AG10803 (cell line): ENCODE results near the gene ADRA2C.

Experiments used
- DNase-seq: peaks from one replicate; pipeline ENCODE4 v3.0.0; 2010; ENCODE audit warnings: low read depth
- H3K4me3 ChIP-seq: 2 replicates; pipeline ENCODE4 v1.5.1; 2011; ENCODE audit warnings: mild to moderate bottlenecking, low read length, control low read depth
- TF ChIP-seq, protein P1 (sequence below): conservative IDR thresholded peaks from 2 replicates; pipeline ENCODE4 v1.5.1; 2011; ENCODE audit warnings: mild to moderate bottlenecking, low read length, control low read depth, inconsistent platforms

The ADRA2C gene

DNA sequence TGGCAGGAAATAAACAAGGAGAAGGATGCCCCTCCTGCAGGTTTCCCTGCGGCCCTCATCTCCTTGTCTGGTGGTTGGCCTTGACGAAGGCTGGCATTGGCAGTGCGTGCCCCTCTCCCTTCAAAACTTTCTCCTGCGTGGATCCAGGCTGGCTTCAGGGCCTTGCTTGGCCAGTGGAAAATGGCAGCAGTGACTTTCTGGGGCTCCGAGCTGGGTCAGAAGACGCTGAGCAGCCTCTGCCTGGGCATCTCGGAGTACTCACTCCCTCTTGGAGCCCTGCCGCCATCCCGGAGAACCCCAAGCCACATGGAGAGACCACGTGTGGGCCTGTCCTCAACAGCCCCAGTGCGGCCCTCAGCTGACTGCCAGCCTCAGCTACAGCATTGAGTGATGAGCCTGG lies 39.5 kb downstream of the ADRA2C start:
- TF ChIP-seq, protein P1, sequence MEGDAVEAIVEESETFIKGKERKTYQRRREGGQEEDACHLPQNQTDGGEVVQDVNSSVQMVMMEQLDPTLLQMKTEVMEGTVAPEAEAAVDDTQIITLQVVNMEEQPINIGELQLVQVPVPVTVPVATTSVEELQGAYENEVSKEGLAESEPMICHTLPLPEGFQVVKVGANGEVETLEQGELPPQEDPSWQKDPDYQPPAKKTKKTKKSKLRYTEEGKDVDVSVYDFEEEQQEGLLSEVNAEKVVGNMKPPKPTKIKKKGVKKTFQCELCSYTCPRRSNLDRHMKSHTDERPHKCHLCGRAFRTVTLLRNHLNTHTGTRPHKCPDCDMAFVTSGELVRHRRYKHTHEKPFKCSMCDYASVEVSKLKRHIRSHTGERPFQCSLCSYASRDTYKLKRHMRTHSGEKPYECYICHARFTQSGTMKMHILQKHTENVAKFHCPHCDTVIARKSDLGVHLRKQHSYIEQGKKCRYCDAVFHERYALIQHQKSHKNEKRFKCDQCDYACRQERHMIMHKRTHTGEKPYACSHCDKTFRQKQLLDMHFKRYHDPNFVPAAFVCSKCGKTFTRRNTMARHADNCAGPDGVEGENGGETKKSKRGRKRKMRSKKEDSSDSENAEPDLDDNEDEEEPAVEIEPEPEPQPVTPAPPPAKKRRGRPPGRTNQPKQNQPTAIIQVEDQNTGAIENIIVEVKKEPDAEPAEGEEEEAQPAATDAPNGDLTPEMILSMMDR: no peak
- no peak for DNase-seq
- H3K4me3 ChIP-seq: no peak overlapping the region

- H3K4me3 ChIP-seq: no peak overlapping the region
- TF ChIP-seq, protein P1: no peak
- DNase-seq: no peak
These were observed 41.1 kb downstream of the ADRA2C start for GRCh38 chr4:3807311-3807710.

DNA sequence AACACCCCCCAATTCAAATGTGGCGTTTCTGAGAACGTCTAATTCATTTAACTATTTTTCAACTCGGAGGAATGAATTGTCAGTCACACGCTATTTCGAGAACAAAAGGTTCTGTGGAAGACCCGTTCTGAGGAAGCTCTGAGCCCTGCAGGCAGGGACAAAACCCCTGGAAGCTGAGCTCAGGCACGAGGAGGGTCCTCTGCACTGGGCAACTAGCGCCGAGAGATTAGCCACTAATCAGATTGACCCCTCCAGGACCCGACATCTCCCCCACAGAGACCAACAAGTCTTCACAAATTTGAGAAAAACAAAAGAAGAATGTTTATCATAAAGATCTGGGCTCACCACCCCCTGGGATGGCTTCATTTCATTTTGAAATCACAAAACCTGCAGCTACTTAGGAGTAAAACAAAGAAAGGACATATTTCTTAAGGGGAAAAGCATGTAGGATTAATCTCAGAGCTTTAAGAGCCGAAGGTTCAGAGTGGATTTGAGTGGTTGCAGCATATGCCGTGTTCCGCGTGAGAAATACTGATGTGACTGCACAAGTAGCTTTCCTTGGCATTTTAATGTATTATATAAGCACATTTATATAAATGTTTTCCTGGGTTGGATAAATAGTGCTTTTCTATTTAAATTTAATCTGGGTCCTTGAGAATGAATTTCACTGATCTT lies 41.8 kb downstream of the ADRA2C start:
- H3K4me3 ChIP-seq: no peak overlapping the region
- TF ChIP-seq, protein P1: no peak
- no peak for DNase-seq

GRCh38 chr4:3808597-3808996 lies 42.4 kb downstream of the ADRA2C start:
- TF ChIP-seq, protein P1: no peak
- H3K4me3 ChIP-seq: no peak overlapping the region
- DNase-seq: no peak

DNA sequence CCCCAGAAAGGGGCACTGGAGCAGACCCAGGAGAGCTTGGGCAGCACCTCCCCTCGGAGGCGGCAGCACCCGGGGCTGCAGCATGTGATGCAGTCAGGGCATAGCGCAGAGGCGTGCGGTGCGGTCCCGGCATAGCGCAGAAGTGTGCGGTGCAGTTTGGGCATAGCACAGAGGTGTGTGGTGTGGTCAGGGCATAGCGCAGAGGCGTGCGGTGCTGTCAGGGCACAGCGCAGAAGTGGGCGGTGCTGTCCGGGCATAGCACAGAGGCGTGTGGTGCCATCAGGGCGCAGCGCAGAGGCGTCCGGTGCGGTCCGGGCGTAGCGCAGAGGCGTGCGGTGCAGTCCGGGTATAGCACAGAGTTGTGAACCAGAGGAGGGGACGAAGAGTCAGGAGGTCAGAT lies 42.8 kb downstream of the ADRA2C start:
- DNase-seq: no peak
- H3K4me3 ChIP-seq: no peak overlapping the region
- TF ChIP-seq, protein P1: no peak

DNA sequence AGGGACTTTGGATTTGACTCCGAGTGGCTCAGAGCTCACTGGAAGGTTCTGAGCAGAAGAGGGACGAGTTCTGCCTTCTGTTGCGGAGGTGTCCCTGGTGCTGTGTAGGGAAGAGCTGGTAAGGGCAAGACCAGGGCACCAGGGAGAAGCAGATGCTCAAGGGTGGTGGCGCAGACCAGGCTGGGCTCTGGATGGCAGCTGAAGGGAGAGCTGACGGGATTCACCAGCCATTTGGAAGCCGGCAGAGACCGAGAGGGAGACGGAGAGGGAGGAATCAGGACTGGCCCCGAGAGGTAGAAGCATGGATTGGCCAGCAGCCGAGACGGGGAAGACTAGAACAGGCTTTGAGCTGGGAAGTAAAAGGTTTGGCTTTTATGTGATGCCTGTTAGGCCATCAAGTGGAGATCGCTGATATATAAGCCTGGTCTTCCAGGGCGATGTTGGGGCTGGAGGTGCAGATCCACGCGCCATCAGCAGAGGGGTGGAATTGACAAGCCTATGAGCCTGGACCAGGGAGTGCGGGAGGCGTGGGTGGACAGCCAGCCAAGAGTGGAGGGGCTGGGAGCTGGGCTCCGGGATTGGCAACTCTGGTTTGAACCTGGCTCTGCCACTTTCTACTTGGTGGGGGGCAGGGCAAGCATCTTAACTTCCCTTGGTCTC lies 43.4 kb downstream of the ADRA2C start:
- no peak overlapping the region for H3K4me3 ChIP-seq
- no peak for DNase-seq
- TF ChIP-seq, protein P1: no peak

- no peak for DNase-seq
- TF ChIP-seq, protein P1: no peak
These were observed 44.0 kb downstream of the ADRA2C start for GRCh38 chr4:3810111-3810680.

More at GRCh38 chr4:3810111-3810680, 44.0 kb downstream of the ADRA2C start:
- H3K4me3 ChIP-seq: no peak overlapping the region
